Measurements from ENCODE around the gene UST.
"Not testable (repeated sequence)": the region's sequence is repeated elsewhere in the genome, so short reads cannot be mapped to it uniquely, and the experiment has no call there.

UST gene

GRCh38 chr6:148954461-148954860 lies 207.6 kb downstream of the UST start:
- DNase-seq, result no peak

GRCh38 chr6:148954934-148955333 lies 208.1 kb downstream of the UST start:
- no peak for DNase-seq

GRCh38 chr6:148955441-148955840 lies 208.6 kb downstream of the UST start:
- DNase-seq, result no peak

GRCh38 chr6:148956163-148956562 lies 209.3 kb downstream of the UST start:
- DNase-seq, result not testable (repeated sequence)

GRCh38 chr6:148957752-148958151 lies 210.9 kb downstream of the UST start:
- DNase-seq, result no peak

- DNase-seq, result no peak
Measured at GRCh38 chr6:148959008-148959407, 212.2 kb downstream of the UST start.

- DNase-seq, result no peak
Measured at GRCh38 chr6:148959501-148959900, 212.7 kb downstream of the UST start.

- DNase-seq, result no peak
Measured at GRCh38 chr6:148962854-148963515, 216.2 kb downstream of the UST start.

- no peak for DNase-seq
Measured at GRCh38 chr6:148963738-148964137, 216.9 kb downstream of the UST start.

- no peak for DNase-seq
Measured at GRCh38 chr6:148964467-148964866, 217.6 kb downstream of the UST start.

GRCh38 chr6:148965287-148965686 lies 218.5 kb downstream of the UST start:
- DNase-seq, result no peak

GRCh38 chr6:148967011-148967520 lies 220.2 kb downstream of the UST start:
- DNase-seq, result no peak

- no peak for DNase-seq
Measured at GRCh38 chr6:148967541-148967956, 220.7 kb downstream of the UST start.

- DNase-seq, result no peak
Measured at GRCh38 chr6:148968771-148969602, 222.2 kb downstream of the UST start.

GRCh38 chr6:148969603-148970061 lies 222.8 kb downstream of the UST start:
- DNase-seq, result no peak

- DNase-seq, result no peak
Measured at GRCh38 chr6:148971031-148971927, 224.4 kb downstream of the UST start.

GRCh38 chr6:148972481-148972880 lies 225.7 kb downstream of the UST start:
- DNase-seq, result no peak

GRCh38 chr6:148973538-148974208 lies 226.8 kb downstream of the UST start:
- DNase-seq, result no peak

GRCh38 chr6:148974351-148974750 lies 227.5 kb downstream of the UST start:
- DNase-seq, result peak; percentile 1 to 23

GRCh38 chr6:148978298-148978697 lies 231.5 kb downstream of the UST start:
- not testable (repeated sequence) for DNase-seq

- no peak for DNase-seq
Measured at GRCh38 chr6:148979014-148979901, 232.4 kb downstream of the UST start.
